ENCODE data around the gene RMND5A. TPM values are rescaled to one million over a fixed set of nuclear protein-coding genes. Genes with fewer than 3 reads are reported as not detected.

RMND5A gene
- total RNA-seq, 1 experiment from 2014 or later = 34.1 TPM

DNA sequence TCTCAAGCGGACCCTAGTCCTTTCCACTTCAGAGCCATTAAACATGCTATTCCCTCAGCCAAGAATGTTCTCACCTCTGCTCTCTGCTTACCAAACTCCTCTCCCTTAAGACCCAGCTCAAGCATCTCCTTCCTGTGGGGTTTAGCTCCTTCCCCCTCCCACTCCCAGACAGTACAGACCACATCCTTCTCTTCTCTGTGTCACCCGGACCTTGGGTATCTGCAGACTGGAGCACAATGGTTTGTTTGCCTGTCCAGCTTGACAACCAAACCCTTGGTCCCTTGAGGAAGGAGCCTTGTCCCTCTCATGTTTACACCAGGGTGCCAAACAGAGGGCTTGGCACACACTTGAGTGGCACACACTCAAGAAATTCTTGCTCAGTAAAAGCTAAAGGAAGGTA lies 74.8 kb downstream of the RMND5A start:
- ATAC-seq (no peak), DNase-seq (no peak)
- TF ChIP-seq EZH2phosphoT487 (IDR thresholded peaks at IDR 0.05; ENCODE audit: borderline replicate concordance, low read length) (no peak), EZH2 (IDR thresholded peaks at IDR 0.05; ENCODE audit: low read length, unreplicated experiment) (no peak)
- TF ChIP-seq, protein P1, sequence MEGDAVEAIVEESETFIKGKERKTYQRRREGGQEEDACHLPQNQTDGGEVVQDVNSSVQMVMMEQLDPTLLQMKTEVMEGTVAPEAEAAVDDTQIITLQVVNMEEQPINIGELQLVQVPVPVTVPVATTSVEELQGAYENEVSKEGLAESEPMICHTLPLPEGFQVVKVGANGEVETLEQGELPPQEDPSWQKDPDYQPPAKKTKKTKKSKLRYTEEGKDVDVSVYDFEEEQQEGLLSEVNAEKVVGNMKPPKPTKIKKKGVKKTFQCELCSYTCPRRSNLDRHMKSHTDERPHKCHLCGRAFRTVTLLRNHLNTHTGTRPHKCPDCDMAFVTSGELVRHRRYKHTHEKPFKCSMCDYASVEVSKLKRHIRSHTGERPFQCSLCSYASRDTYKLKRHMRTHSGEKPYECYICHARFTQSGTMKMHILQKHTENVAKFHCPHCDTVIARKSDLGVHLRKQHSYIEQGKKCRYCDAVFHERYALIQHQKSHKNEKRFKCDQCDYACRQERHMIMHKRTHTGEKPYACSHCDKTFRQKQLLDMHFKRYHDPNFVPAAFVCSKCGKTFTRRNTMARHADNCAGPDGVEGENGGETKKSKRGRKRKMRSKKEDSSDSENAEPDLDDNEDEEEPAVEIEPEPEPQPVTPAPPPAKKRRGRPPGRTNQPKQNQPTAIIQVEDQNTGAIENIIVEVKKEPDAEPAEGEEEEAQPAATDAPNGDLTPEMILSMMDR (conservative IDR thresholded peaks at IDR 0.05; ENCODE audit: low read depth, low read length) = no peak
- POLR2A ChIA-PET (ENCODE audit: unreplicated experiment) = no interaction called here
- Histone ChIP-seq H3K4me2 (ENCODE audit: low read length) (no peak overlapping the region), H3K9me3 (ENCODE audit: low read length) (peaks cover 19% of the 10 kb centered on the region), H4K20me1 (ENCODE audit: low read length) (no peaks in the 10 kb centered on the region), H3K79me2 (ENCODE audit: low read length) (no peaks in the 10 kb centered on the region), H3F3A (ENCODE audit: low read length, unreplicated experiment) (no peaks in the 10 kb centered on the region), H3K4me1 (ENCODE audit: insufficient read depth, low read length) (no peaks in the 10 kb centered on the region), H3K4me3 (ENCODE audit: low read length) (no peak overlapping the region), H3K9me2 (replicated peaks; ENCODE audit: low read length) (no peaks in the 10 kb centered on the region), H3K36me3 (ENCODE audit: low read depth, low read length) (no peaks in the 10 kb centered on the region), H3K27ac (ENCODE audit: low read length) (no peak overlapping the region), H3K27me3 (ENCODE audit: low read length) (peaks cover 16% of the 10 kb centered on the region), H2AFZ (ENCODE audit: low read length) (no peak overlapping the region), H3K9ac (ENCODE audit: low read length) (no peak overlapping the region)
- intact Hi-C loops (cut with micrococcal nuclease) = no loop called here
- CTCF ChIA-PET = no interaction called here
- BruUV-seq (replicated peaks) = no TSS peak

DNA sequence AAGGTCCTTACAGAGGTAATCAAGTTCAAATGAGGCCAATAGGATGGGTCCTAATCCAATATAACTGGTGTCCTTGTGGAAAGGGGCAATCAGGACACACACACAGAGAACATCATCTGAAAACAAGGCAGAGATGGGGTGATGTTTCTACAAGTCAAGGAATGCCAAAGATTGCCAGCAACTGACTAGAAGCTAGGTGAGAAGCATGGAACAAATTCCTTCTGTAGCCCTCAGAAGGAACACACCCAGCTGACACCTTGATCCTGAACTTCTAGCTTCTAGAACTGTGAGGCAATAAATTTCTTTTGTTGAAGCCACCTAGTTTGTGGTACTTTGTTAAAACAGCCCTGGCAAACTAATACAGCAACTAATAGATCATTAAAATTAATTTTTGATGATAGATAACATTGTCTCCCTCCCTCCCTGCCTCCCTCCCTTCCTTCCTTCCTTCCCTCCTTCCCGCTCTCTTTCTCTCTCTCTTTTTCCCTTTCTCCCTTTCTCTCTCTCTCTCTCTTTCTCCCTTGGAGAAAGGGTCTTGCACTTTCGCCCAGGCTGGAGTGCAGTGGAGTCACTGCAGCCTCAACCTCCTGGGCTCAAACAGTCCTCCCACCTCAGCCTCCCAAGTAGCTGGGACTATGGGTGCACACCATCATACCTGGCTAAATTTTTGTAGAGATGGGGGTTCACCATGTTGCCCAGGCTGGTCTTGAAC lies 80.9 kb downstream of the RMND5A start:
- Histone ChIP-seq H3K9ac (ENCODE audit: low read length) (no peak overlapping the region), H3K27me3 (ENCODE audit: low read length) (no peaks in the 10 kb centered on the region), H3K27ac (ENCODE audit: low read length) (no peak overlapping the region), H3K36me3 (ENCODE audit: low read depth, low read length) (no peaks in the 10 kb centered on the region), H3F3A (ENCODE audit: low read length, unreplicated experiment) (no peaks in the 10 kb centered on the region), H3K9me3 (ENCODE audit: low read length) (peaks cover 14% of the 10 kb centered on the region), H3K4me2 (ENCODE audit: low read length) (no peak overlapping the region), H3K4me1 (ENCODE audit: insufficient read depth, low read length) (no peaks in the 10 kb centered on the region), H3K4me3 (ENCODE audit: low read length) (no peak overlapping the region), H4K20me1 (ENCODE audit: low read length) (no peaks in the 10 kb centered on the region), H3K79me2 (ENCODE audit: low read length) (no peaks in the 10 kb centered on the region), H3K9me2 (replicated peaks; ENCODE audit: low read length) (no peaks in the 10 kb centered on the region), H2AFZ (ENCODE audit: low read length) (no peak overlapping the region)
- CTCF ChIA-PET = no interaction called here
- DNase-seq (no peak), ATAC-seq (no peak)
- no TSS peak for BruUV-seq (replicated peaks)
- POLR2A ChIA-PET (ENCODE audit: unreplicated experiment) = no interaction called here
- TF ChIP-seq EZH2 (IDR thresholded peaks at IDR 0.05; ENCODE audit: low read length, unreplicated experiment) = no peak
- intact Hi-C loops (cut with micrococcal nuclease) = no loop called here

DNA sequence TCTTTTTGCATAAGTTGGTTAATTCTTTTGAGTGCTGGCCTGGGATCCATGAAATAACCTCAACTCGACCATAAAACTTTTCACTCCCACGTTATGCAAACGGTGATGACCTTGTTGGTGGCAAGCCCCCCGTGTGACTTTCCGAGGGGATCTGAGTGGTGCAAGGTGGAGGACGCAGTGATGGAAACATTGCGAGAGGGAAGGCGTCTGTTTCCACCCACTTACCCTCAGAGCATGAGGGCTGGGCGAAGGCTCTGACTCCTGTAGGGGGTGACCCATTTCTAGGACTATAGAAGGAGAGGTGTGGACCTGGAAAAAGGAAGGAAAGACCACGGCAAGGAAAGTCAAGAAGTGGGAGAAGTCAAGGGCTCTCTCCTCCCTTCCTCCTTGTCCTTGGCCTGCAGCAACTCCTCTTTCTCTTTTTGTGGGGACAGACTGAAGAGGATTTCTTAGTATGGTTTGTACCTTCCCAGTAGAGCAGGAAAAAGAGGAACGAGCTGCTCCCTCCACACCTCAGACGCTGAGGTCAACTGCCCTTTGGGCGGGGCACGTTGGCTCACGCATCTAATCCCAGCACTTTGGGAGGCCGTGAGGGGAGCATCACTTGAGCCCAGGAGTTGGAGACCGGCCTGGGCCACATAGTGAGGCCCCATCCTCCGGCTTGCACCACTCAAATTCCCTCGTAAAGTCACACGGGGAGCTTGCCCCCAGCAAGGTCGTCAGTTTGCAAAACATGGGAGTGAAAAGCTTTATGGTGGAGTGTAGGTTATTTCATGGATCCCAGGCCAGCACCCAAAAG lies 86.2 kb downstream of the RMND5A start:
- CTCF ChIA-PET = no interaction called here
- Histone ChIP-seq H3K9ac (ENCODE audit: low read length) (no peak overlapping the region), H3K9me3 (ENCODE audit: low read length) (no peaks in the 10 kb centered on the region), H3K79me2 (ENCODE audit: low read length) (no peaks in the 10 kb centered on the region), H3K27me3 (ENCODE audit: low read length) (no peaks in the 10 kb centered on the region), H3K4me1 (ENCODE audit: insufficient read depth, low read length) (peaks cover 11% of the 10 kb centered on the region), H3K4me2 (ENCODE audit: low read length) (no peak overlapping the region), H3K9me2 (replicated peaks; ENCODE audit: low read length) (no peaks in the 10 kb centered on the region), H3K36me3 (ENCODE audit: low read depth, low read length) (no peaks in the 10 kb centered on the region), H3K4me3 (ENCODE audit: low read length) (no peak overlapping the region), H2AFZ (ENCODE audit: low read length) (no peak overlapping the region), H3K27ac (ENCODE audit: low read length) (no peak overlapping the region), H4K20me1 (ENCODE audit: low read length) (no peaks in the 10 kb centered on the region), H3F3A (ENCODE audit: low read length, unreplicated experiment) (no peaks in the 10 kb centered on the region)
- TF ChIP-seq EZH2phosphoT487 (IDR thresholded peaks at IDR 0.05; ENCODE audit: borderline replicate concordance, low read length) (no peak), EZH2 (IDR thresholded peaks at IDR 0.05; ENCODE audit: low read length, unreplicated experiment) (no peak)
- TF ChIP-seq, protein P1 (conservative IDR thresholded peaks at IDR 0.05; ENCODE audit: low read depth, low read length) = no peak
- DNase-seq = no peak
- POLR2A ChIA-PET (ENCODE audit: unreplicated experiment) = no interaction called here
- intact Hi-C loops (cut with micrococcal nuclease) = no loop called here
- no peak for ATAC-seq
- no TSS peak for BruUV-seq (replicated peaks)
